Liver (tissue), 9 donors: ENCODE data around the gene RNU6-1. TPM values are rescaled to one million over a fixed set of nuclear protein-coding genes. Genes with fewer than 3 reads are reported as not detected.

Experiments used
- DNase-seq: peaks from one replicate; pipeline ENCODE4 v3.0.0-alpha.2; 2017; ENCODE audit warnings: low spot score
- H3K27ac ChIP-seq, 2 donors: one replicate each; pipeline ENCODE4 v1.7.0; 2013; ENCODE audit warnings: inconsistent platforms in 2 of 2, low read length in 2 of 2, control low read depth in 1 of 2, low read depth in 1 of 2, mild to moderate bottlenecking in 1 of 2
- H3K27me3 ChIP-seq, 4 donors: one replicate each; pipeline versions ENCODE4 v1.6.1 to v1.7.0; 2013; ENCODE audit warnings: low read length in 3 of 4, inconsistent platforms in 1 of 4, mild to moderate bottlenecking in 1 of 4, moderate library complexity in 1 of 4; ENCODE audit not compliant: control insufficient read depth in 4 of 4, insufficient read depth in 4 of 4
- H3K36me3 ChIP-seq, 4 donors: one replicate each; pipeline versions ENCODE4 v1.6.1 to v1.7.0; 2013; ENCODE audit warnings: low read length in 3 of 4, mild to moderate bottlenecking in 3 of 4, low read depth in 1 of 4, moderate library complexity in 1 of 4; ENCODE audit not compliant: control insufficient read depth in 4 of 4, insufficient read depth in 3 of 4
- H3K4me1 ChIP-seq, 4 donors: one replicate each; pipeline versions ENCODE4 v1.6.1 to v1.7.0; 2013; ENCODE audit warnings: low read length in 3 of 4, mild to moderate bottlenecking in 3 of 4, moderate library complexity in 1 of 4; ENCODE audit not compliant: control insufficient read depth in 4 of 4, insufficient read depth in 4 of 4
- H3K4me3 ChIP-seq, 3 donors: one replicate each; pipeline versions ENCODE4 v1.6.1 to v1.7.0; 2013; ENCODE audit warnings: low read length in 3 of 3, control low read depth in 1 of 3, low read depth in 1 of 3, mild to moderate bottlenecking in 1 of 3
- H3K9ac ChIP-seq, 2 donors: one replicate each; pipeline ENCODE4 v1.7.0; 2013; ENCODE audit warnings: low read length in 2 of 2, mild to moderate bottlenecking in 2 of 2, moderate library complexity in 2 of 2, control low read depth in 1 of 2, low read depth in 1 of 2
- H3K9me3 ChIP-seq, 4 donors: one replicate each; pipeline versions ENCODE4 v1.6.1 to v1.7.0; 2013; ENCODE audit warnings: low read length in 3 of 4; ENCODE audit not compliant: control insufficient read depth in 4 of 4
- ATF3 ChIP-seq: IDR thresholded peaks from 2 replicates; pipeline ENCODE4 v1.6.1; 2016; ENCODE audit warnings: antibody characterized with exemption
- CTCF ChIP-seq: fragments of 150-350 bp; IDR thresholded peaks from 2 replicates; pipeline ENCODE4 v1.5.1; 2017; ENCODE audit warnings: improper control_type of control experiment, low read depth, low read length; ENCODE audit not compliant: missing input control
- EGR1 ChIP-seq, 2 donors: IDR thresholded peaks; 2 replicates each; pipeline ENCODE4 v1.6.1; 2016 to 2018; ENCODE audit warnings: antibody characterized with exemption in 2 of 2, low read depth in 2 of 2
- FOXA2 ChIP-seq: IDR thresholded peaks from 2 replicates; pipeline ENCODE4 v1.6.1; 2016; ENCODE audit warnings: antibody characterized with exemption
- HNF4A ChIP-seq, 2 donors: conservative IDR thresholded peaks; 2 replicates each; pipeline ENCODE4 v1.6.1; 2016; ENCODE audit warnings: antibody characterized with exemption in 2 of 2, mild to moderate bottlenecking in 2 of 2
- JUND ChIP-seq, 2 donors: IDR thresholded peaks; 2 replicates each; pipeline ENCODE4 v1.6.1; 2016; ENCODE audit warnings: antibody characterized with exemption in 2 of 2
- MAX ChIP-seq: IDR thresholded peaks from 2 replicates; pipeline ENCODE4 v1.6.1; 2016; ENCODE audit warnings: antibody characterized with exemption
- NR2F2 ChIP-seq: IDR thresholded peaks from 2 replicates; pipeline ENCODE4 v1.6.1; 2016; ENCODE audit warnings: antibody characterized with exemption
- RAD21 ChIP-seq, 2 donors: IDR thresholded peaks; 2 replicates each; pipeline ENCODE4 v1.6.1; 2016; ENCODE audit warnings: antibody characterized with exemption in 2 of 2, mild to moderate bottlenecking in 2 of 2
- REST ChIP-seq: IDR thresholded peaks from 2 replicates; pipeline ENCODE4 v1.6.1; 2016; ENCODE audit warnings: antibody characterized with exemption, mild to moderate bottlenecking
- RXRA ChIP-seq, 2 donors: IDR thresholded peaks; 2 replicates each; pipeline ENCODE4 v1.6.1; 2017 to 2018; ENCODE audit warnings: antibody characterized with exemption in 2 of 2, mild to moderate bottlenecking in 1 of 2
- SP1 ChIP-seq: IDR thresholded peaks from 2 replicates; pipeline ENCODE4 v1.6.1; 2018; ENCODE audit warnings: antibody characterized with exemption, mild to moderate bottlenecking
- TAF1 ChIP-seq: conservative IDR thresholded peaks from 2 replicates; pipeline ENCODE4 v1.6.1; 2016; ENCODE audit warnings: antibody characterized with exemption, mild to moderate bottlenecking
- YY1 ChIP-seq: IDR thresholded peaks from 2 replicates; pipeline ENCODE4 v1.6.1; 2016; ENCODE audit warnings: antibody characterized with exemption, mild to moderate bottlenecking
- ZBTB33 ChIP-seq: IDR thresholded peaks from 2 replicates; pipeline ENCODE4 v1.6.1; 2016; ENCODE audit warnings: antibody characterized with exemption
- WGBS: extraction: QIAGEN DNeasy Blood & Tissue Kit; methylation state at CpG from one replicate; pipeline ENCODE4 v1.1.7; 2013; 5-methylcytosine and 5-hydroxymethylcytosine counted together
- polyA plus RNA-seq, 2 donors: library from polyadenylated mRNA; stranded (reverse) in 1 of 2; unstranded in 1 of 2; fragments of 200-250 nt in 1 of 2; fragments of >200 nt in 1 of 2; fragmentation: Nextera tagmentation in 1 of 2; extraction: Ambion mirVana in 1 of 2; gene quantifications; one replicate each; pipeline versions ENCODE4 v1.2.1 to v1.2.3, GENCODE V29; 2013 to 2015
- total RNA-seq, 2 donors: library from RNA; depleted of rRNA; stranded (reverse); fragments of >200 nt; gene quantifications; one replicate each; pipeline ENCODE4 v1.2.3, GENCODE V29; 2014
- donor health status: healthy.
- donor health status: healthy.
- donor health status: healthy.
- donor health status: healthy.
- donor health status: healthy.

RNU6-1 gene
- total and polyA plus RNA-seq, 4 donors = not detected

- no peak overlapping the region for H3K4me3 ChIP-seq
- H3K36me3 ChIP-seq = no peaks in the 10 kb centered on the region
- no peak for DNase-seq
- no peaks in the 10 kb centered on the region for H3K27me3 ChIP-seq
- no peak overlapping the region for H3K27ac ChIP-seq
- H3K9me3 ChIP-seq = no peaks in the 10 kb centered on the region
- H3K9ac ChIP-seq = no peak overlapping the region
- TF ChIP-seq RAD21 (IDR thresholded peaks at IDR 0.05) (no peak), JUND (IDR thresholded peaks at IDR 0.05) (no peak), FOXA2 (no peak), NR2F2 (no peak), SP1 (no peak), MAX (no peak), YY1 (no peak), ATF3 (no peak), HNF4A (conservative IDR thresholded peaks at IDR 0.05) (no peak), REST (no peak), RXRA (IDR thresholded peaks at IDR 0.05) (no peak), EGR1 (IDR thresholded peaks at IDR 0.05; ENCODE audit: low read depth in 2 of 2) (no peak), ZBTB33 (no peak), CTCF (no peak)
- H3K4me1 ChIP-seq = peaks cover 0 to 2% (median 0%) of the 10 kb centered on the region in 4 donors
- 85% methylated on average over 3 of the region's 3 CpGs for WGBS
Observed at GRCh38 chr15:67852418-67852817, 12.6 kb upstream of the RNU6-1 start.

- Histone ChIP-seq H3K4me3 (no peak overlapping the region), H3K36me3 (no peaks in the 10 kb centered on the region), H3K4me1 (no peaks in the 10 kb centered on the region), H3K9ac (no peak overlapping the region), H3K9me3 (no peaks in the 10 kb centered on the region), H3K27ac (no peak overlapping the region), H3K27me3 (no peaks in the 10 kb centered on the region)
- DNase-seq = no peak
- TF ChIP-seq ZBTB33 = no peak
- TF ChIP-seq TAF1 = no peak
- TF ChIP-seq JUND (IDR thresholded peaks at IDR 0.05) = peak; percentile 48 to 67
- TF ChIP-seq YY1 = no peak
- peak; percentile 46 for TF ChIP-seq ATF3
- WGBS = 80% methylated on average over 4 of the region's 4 CpGs
Observed at GRCh38 chr15:67850994-67851571, 11.2 kb upstream of the RNU6-1 start.
